Posterior vena cava (tissue), 2 donors: ENCODE data around the gene PRLR. TPM values are rescaled to one million over a fixed set of nuclear protein-coding genes. Genes with fewer than 3 reads are reported as not detected.

Experiments used
- DNase-seq: peaks from one replicate; pipeline ENCODE4 v3.0.0-alpha.2; 2020; ENCODE audit warnings: low spot score
- intact Hi-C, 2 donors: fragments of 100-400 bp; cut with DNase I; formaldehyde crosslinking; loops; one replicate each; pipeline versions ENCODE4 v1.14.1 to v1.14.2; 2022 to 2023
- total RNA-seq, 2 donors: library from RNA; stranded (reverse); fragmentation: NEBNext Ultra II Directional; extraction: Animal tissue kit (Norgen Biotek cat#: 25700); gene quantifications; one replicate each; pipeline ENCODE4 v1.2.1, GENCODE V29; 2021
- donor health status: DM: yes; HTN: yes; CAD: no.
- donor health status: DM: yes; HTN: yes; CAD: no.

The PRLR gene
- total RNA-seq, 2 donors from 2014 or later: 0.86 to 2.5 TPM

DNA sequence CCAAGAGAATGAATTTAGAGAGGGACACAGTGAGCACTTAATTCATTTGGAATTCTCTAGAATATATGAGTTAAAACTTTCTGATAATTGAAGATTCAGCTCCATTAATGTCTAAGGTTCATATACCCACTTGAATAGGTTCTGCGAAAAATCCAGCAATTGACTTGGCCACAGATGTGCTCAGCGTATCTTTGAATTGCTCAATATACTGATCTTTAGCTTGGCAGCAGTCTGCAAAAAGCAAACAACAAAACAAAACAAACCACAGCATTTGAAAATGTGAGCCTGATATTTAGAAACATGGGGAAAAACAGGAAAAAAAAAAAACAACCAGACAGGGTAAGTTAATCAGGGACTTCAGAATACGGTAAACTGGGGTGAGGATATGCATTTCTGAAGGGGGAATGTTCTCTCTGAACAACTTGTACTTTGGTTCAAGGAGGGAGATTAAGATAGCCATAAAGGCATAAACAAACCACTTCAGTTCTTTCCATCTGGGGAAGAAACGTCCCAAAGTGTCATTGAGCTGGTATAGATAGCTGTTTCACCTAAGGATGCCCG is 203.9 kb downstream of the PRLR start:
- intact Hi-C loops: no loop called here
- DNase-seq: no peak

DNA sequence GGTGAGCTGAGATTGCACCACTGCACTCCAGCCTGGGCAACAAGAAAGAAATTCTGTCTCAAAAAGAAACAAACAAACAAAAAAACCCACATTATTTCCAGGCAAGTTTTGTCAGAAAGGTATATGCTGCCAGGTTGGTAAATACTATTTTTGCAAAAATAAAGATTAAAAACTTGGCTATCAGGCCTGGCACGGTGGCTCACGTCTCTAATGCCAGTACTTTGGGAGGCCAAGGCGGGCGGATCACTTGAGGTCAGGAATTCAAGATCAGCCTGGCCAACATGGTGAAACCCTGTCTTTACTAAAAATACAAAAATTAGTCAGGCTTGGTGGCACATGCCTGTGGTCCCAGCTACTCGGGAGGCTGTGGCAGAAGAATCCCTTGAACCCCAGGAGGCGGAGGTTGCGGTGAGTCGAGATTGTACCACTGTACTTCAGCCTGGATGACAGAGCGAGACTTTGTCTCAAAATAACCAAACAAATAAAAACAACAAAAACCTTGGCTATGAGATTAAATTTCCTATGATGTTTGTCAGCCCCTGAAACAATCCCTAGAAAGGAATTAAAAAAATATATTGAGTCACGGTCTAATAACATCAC is 205.3 kb downstream of the PRLR start:
- intact Hi-C loops: no loop called here

DNA sequence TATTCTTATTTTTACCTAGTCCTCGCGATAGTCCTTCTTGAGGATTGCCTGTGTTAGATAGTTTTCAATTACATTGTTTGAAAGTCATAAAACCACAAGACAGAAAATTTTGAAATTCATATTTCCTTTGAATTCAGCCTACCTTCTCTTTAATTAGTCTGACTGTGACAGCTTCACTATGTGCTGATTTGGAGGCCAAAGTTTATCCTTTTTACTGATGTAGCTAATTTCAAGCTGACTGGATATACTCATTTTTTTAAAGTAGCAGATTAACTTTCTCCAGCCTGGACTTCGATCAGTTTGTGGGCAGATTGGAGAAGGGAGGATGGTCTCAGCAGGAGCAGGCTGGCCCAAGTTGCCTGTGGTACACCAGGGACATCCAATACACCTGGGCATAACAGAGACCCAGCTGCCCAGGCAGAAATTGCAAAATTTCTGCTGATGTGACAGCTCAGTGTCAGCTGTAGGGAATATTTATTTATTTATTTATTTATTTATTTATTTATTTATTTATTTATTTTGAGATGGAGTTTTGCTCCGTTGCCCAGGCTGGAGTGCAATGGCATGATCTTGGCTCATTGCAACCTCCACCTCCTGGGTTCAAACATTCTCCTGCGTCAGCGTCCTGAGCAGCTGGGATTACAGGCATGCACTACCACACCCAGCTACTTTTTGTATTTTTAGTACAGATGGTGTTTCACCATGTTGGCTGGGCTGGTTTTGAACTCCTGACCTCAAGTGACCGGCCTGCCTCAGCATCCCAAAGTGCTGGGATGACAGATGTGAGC is 206.7 kb downstream of the PRLR start:
- DNase-seq: no peak
- intact Hi-C loops: no loop called here

More for the DNA sequence above, 205.3 kb downstream of the PRLR start:
- DNase-seq: no peak

DNA sequence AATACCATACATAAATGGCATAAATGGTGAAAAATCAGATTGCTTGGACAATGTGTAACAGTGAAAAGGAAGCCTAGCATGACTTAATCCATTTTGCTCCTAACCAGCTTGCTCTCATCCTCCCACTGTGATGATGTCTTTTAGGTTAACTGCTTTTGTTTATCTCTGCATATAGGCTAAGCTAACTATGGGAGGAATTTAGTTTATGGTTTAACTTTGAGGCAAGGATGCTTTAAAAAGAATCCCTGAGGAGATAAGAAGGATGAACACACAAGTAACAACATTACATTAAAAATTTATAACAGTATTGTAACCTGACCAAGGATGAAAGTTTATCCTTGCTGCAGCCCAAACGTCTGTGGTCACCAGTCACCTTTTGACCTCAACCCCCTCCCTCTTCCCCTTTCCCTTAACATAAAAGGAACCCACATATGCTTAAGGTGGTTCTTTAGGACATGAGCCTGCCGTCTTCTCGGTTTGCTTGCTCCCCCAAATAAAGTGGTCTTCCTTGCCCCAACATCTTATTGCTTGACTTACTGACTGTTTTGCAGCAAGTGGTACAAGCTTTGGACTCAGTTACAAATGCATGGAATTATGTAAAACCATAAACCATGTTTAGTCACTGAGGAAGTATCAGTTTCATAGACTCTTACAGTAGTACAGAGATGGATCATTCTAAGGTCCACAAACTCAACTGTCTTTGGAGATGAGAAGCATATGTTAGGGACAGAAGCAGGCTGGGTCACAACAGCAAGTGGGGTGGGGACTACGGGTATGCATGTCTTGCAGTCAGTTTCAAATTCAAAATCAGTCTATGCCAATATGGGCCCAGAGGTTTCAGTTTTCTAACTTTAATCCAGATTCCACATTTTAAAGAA is 213.9 kb downstream of the PRLR start:
- intact Hi-C loops: loop anchor here in 1 of 2 donors (10.0 kb wide), 1 partner anchor 1822 kb away; no protein-coding TSS in a partner anchor
- no peak for DNase-seq

DNA sequence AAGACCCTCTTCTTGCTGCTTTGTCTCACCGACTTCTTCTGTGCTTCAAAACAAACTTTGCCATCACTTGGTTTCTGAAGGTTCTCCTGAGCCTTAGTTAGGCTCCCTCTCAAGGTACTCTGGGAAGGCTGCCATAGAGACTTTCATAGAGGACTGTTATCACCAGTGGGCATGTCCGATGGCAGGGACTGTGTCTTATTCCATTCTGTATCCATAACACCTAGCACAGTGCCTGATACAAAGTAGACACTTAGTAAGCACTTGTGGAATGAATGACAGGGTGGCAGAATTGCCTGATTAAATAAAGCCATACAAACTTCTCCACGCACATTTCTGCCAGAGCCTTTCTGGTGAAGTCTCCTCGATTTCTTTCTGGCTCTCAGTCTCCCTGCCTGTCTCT is 215.2 kb downstream of the PRLR start:
- intact Hi-C loops: loop anchor here in 1 of 2 donors (10.0 kb wide), 1 partner anchor 1820 kb away; no protein-coding TSS in a partner anchor

DNA sequence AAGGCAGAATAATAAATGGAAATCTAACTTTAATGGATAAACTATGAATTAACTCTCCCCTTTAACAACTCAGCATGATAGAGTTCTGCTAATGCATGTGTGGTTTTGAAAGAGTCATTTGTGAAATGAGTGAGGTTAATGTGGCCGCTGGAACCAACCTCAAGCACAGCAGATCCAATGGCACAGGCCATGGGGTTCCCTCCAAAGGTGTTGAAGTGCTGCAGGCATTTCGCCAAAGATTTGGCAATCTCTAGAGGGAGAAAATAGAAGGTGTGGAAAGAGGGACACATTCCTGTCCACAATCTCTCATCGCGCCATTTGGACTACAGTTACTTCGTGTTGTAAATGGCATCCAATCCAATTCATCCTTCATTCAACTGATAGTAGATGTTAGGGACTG is 217.5 kb downstream of the PRLR start:
- intact Hi-C loops: loop anchor here in 1 of 2 donors (10.0 kb wide), 1 partner anchor 1818 kb away; no protein-coding TSS in a partner anchor
- no peak for DNase-seq

More for the DNA sequence above, 215.2 kb downstream of the PRLR start:
- DNase-seq: no peak

DNA sequence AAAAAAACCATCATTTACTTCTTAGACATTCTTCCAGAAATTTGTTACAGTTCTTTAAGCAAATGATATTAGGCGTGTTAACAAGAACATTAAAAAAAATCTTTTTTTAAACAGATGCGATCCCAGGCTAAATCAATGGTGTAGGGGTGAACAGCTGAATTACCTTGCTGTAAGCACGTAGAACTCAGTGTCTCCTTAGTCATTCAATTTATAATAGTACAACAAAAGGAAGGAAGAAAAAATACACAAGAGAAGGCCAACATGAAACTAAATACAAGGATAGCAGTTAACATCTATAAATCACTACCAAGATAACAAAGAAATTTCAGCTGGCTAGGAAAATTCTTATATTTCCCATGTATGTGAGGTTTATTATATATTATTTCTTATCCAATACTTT is 217.9 kb downstream of the PRLR start:
- intact Hi-C loops: loop anchor here in 1 of 2 donors (10.0 kb wide), 1 partner anchor 1818 kb away; no protein-coding TSS in a partner anchor
- no peak for DNase-seq

DNA sequence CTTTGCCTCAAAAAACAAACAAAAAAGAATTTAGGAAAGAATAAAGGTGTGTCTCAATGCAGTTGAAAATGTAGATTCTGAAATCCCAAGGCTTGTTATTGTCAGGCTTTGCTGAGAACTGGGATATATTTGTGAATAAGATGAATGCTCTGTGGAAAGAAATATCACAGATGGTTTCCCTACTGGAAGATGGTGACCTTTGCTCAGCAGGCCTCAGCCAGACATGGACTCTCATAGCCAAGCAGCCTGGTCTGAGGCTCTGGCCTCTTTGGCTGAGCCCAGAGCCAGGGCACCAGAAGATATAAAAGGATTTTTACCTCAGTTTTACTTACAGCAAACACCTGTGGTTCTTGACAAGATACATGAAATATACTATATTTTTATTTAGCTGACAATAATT is 219.6 kb downstream of the PRLR start:
- DNase-seq: no peak
- intact Hi-C loops: loop anchor here in 1 of 2 donors (10.0 kb wide), 1 partner anchor 1816 kb away; no protein-coding TSS in a partner anchor

DNA sequence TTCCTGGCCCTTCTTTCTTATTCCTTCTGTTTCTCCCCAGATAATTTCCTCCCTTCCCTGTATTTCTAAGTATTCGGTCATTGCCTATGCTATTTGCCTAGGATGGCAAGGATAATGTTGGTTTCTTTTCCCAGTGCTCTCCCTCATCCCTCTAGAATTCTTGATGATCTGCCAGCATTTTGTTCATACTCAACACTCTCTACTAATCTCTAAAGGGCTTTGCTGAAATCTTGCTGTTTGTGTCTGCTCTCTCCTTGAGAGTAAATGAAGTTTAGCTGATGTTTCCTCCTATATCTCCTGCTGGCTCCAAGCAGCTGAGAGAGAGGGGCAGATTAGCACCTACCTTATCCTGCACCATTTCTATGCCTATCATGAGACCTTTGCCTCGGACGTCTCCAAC is 220.6 kb downstream of the PRLR start:
- no peak for DNase-seq
- intact Hi-C loops: loop anchor here in 1 of 2 donors (10.0 kb wide), 1 partner anchor 1815 kb away; no protein-coding TSS in a partner anchor

DNA sequence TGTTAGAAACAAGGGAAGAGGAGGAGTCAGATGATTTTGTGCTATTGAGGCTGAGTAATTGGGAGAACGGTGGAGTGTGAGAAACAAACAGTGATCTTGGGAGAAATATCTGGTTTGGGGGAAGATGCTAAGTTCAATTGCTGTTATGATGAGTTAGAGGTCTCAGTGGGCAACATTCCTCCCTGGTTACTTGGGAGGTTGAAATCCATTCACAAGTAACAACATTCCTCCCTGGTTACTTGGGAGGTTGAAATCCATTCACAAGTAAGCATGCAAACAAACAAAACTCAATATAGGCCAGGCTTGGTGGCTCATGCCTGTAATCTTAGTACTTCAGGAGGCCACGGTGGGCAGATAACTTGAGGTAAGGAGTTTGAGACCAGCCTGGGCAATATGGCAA is 221.3 kb downstream of the PRLR start:
- intact Hi-C loops: no loop called here

DNA sequence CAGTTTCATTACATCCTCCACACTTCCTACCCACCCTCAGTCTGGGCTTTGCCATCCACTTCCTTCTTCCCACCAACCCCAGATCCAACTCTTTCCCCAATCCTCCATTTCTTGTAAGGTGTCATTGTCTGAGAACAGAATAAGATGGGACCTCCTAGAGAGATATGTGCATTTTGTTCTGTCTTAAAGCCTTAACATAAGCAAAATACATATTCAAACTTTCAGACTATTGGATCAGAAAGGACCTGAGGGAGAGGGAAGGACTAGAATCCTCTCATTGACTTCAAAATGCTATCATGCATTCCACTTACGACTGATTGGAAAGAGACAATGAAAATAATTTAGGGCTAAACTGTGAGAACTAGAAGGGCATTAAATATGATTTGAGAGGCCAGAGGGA is 225.5 kb downstream of the PRLR start:
- DNase-seq: no peak
- intact Hi-C loops: no loop called here

More for the DNA sequence above, 221.3 kb downstream of the PRLR start:
- DNase-seq: no peak

DNA sequence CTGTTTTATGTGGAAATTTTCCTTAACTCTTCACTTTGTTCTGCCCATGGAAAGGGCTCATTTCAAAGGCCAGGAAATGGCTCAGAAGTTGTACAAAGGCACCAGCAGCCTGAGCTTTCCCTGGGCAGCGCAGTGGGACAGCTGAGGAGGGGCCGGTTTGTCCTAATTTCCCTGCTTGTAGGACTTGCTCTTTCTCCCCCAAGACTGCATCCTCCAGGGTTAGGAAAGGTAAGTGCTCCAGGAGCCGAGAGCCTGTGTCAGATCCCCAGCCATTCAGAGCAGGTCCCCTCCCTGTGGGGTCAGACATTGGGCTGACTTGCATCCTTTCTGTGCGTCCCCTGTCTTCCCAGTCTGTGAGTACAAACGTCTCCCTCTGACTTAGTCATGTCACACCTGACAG is 226.1 kb downstream of the PRLR start:
- no peak for DNase-seq
- intact Hi-C loops: no loop called here

DNA sequence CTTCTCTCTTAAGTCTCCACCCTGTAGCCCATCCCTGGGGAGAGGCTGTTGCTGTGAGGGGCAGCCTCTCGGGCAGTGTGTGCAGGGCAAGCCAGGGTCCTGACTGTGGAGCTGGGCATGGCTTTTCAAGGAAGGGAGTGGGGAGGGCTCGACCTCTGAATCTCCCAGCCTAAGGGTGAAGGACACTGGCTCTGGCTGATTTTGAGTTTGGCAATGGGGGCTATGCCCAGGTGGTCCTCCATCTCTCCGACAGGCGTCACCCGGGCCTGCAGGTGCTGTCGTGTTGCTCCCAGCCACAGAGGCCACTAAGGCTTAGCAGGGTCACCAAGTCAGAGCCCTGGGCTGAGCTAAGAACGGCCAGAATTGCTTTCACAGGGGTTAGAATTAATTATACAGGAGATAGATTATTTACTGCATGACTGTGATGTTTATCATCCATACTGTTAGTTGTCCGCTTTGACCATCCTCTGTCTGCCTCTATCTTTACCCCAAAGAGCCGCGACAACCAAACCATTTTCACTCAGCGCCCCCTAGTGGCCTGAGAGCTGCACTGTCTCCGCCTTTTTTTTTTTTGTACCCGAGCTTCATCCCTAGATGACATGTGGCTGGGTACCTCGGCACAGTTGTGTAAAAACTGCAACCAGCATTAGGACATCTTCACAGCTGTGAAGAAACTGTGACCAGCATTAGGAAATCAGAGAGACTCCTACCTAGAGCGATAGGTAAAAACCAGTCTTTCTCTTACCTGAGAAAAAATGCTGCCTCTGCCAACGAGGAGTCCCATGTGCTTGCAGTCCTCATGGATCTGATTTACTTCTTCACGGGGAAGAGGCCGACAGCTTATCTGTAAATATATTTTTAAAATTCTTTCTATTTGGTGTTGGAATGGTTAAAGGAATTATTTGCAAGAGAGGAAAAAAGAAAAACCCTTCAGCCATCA is 227.0 kb downstream of the PRLR start:
- no peak for DNase-seq
- intact Hi-C loops: no loop called here

DNA sequence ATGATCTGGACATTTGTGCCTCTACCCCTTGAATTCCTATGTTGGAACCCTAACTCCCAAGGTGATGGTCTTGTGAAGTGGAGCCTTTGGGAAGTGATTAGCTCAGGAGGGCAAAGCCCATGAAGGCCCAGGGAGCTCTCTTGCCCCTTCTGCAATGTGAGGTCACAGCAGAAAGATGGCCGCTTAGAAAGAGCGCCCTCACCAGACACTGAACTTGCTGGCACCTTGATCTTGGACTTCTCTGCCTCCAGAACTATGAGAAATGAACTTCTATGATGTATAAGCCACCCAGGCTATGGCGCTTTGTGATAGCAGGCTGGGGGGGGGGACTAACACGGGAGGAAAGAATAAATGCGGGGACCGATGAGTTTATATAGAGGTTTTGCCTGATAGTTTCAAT is 227.8 kb downstream of the PRLR start:
- DNase-seq: no peak
- intact Hi-C loops: no loop called here

DNA sequence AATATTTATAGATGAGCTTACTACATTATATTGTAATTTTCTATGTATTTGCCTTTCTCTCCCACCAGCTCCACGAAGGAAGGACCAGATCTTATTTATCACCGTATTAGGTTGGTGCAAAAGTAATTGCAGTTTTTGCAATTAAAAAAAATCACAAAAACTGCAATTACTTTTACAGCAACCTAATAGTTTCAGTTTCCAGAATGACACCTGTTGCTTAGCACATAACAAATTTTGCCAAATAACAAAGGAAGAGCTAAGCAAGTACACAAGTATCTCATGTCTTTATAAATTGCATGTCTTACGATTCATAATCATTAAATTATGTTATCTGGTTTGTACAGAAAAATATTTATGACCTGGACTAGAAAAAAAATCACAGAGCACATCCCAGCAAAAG is 228.4 kb downstream of the PRLR start:
- DNase-seq: no peak
- intact Hi-C loops: no loop called here
